Fibroblast of lung (primary cell): ENCODE results near the gene MAGEA9B. TPM values are rescaled to one million over a fixed set of nuclear protein-coding genes. Genes with fewer than 3 reads are reported as not detected.
"Not testable (repeated sequence)": the region's sequence is repeated elsewhere in the genome, so short reads cannot be mapped to it uniquely, and the experiment has no call there.

Experiments
- DNase-seq, 2 donors: peaks; one replicate each; pipeline versions ENCODE4 v3.0.0 to v3.0.0-alpha.2; 2010; ENCODE audit warnings: low read depth in 2 of 2
- H2AFZ ChIP-seq: 2 replicates; pipeline ENCODE4 v1.5.1; 2012; ENCODE audit warnings: low read length, control low read depth, inconsistent platforms
- H3K27ac ChIP-seq: 2 replicates; pipeline ENCODE4 v1.5.1; 2011; ENCODE audit warnings: low read length, control low read depth; ENCODE audit not compliant: insufficient read depth
- H3K27me3 ChIP-seq: 2 replicates; pipeline ENCODE4 v1.5.1; 2011; ENCODE audit warnings: mild to moderate bottlenecking, low read length; ENCODE audit not compliant: control insufficient read depth, insufficient read depth
- H3K36me3 ChIP-seq: 2 replicates; pipeline ENCODE4 v1.5.1; 2011; ENCODE audit warnings: low read length; ENCODE audit not compliant: control insufficient read depth, insufficient read depth
- H3K4me1 ChIP-seq: 2 replicates; pipeline ENCODE4 v1.5.1; 2011; ENCODE audit warnings: low read length; ENCODE audit not compliant: control insufficient read depth, insufficient read depth; ENCODE audit errors: extremely low read depth
- H3K4me2 ChIP-seq: 2 replicates; pipeline ENCODE4 v1.5.1; 2011; ENCODE audit warnings: low read length, control low read depth; ENCODE audit not compliant: insufficient read depth; ENCODE audit errors: extremely low read depth
- H3K4me3 ChIP-seq, 4 experiments: fragments of 200-600 bp in 1 of 4; sonication (generic) in 1 of 4; replicated peaks in 1 of 4; 2 replicates each; pipeline ENCODE4 v1.5.1; 2011 to 2016; ENCODE audit warnings: low read length in 4 of 4, low read depth in 3 of 4, mild to moderate bottlenecking in 3 of 4, control low read depth in 2 of 4, inconsistent platforms in 1 of 4, mixed read lengths in 1 of 4; ENCODE audit not compliant: insufficient read depth in 1 of 4; ENCODE audit errors: control extremely low read depth in 1 of 4
- H3K79me2 ChIP-seq: 2 replicates; pipeline ENCODE4 v1.5.1; 2012; ENCODE audit warnings: mild to moderate bottlenecking, low read length, inconsistent platforms; ENCODE audit not compliant: control insufficient read depth, insufficient read depth
- H3K9ac ChIP-seq: 2 replicates; pipeline ENCODE4 v1.5.1; 2011; ENCODE audit warnings: mild to moderate bottlenecking, low read length, control low read depth; ENCODE audit not compliant: insufficient read depth
- H3K9me3 ChIP-seq: 2 replicates; pipeline ENCODE4 v1.5.1; 2012; ENCODE audit warnings: low read depth, low read length; ENCODE audit not compliant: control insufficient read depth, insufficient read depth
- H4K20me1 ChIP-seq: 2 replicates; pipeline ENCODE4 v1.5.1; 2011; ENCODE audit warnings: low read length; ENCODE audit not compliant: control insufficient read depth, insufficient read depth; ENCODE audit errors: extremely low read depth
- EZH2 ChIP-seq: IDR thresholded peaks from 2 replicates; pipeline ENCODE4 v1.5.1; 2012; ENCODE audit warnings: low read length, control low read depth, mild to moderate bottlenecking; ENCODE audit errors: missing control alignments
- polyA plus RNA-seq, 2 donors: library from polyadenylated mRNA; depleted of rRNA in 1 of 2; stranded (reverse) in 1 of 2; unstranded in 1 of 2; fragments of >200 nt; gene quantifications; 2 replicates each; pipeline ENCODE4 v1.2.1, GENCODE V29; 2011 to 2012; ENCODE audit warnings: missing spikeins in 1 of 2
- total RNA-seq: library from RNA; depleted of rRNA; stranded (reverse); fragments of >200 nt; gene quantifications from 2 replicates; pipeline ENCODE4 v1.2.1, GENCODE V29; 2014
- TF ChIP-seq, protein P1 (sequence below), 2 donors: IDR thresholded peaks in 1 of 2; conservative IDR thresholded peaks in 1 of 2; 1 replicate in 1 of 2; 2 replicates in 1 of 2; pipeline ENCODE4 v1.5.1; 2011 to 2012; ENCODE audit warnings: low read length in 2 of 2, control low read depth in 1 of 2, inconsistent platforms in 1 of 2, low read depth in 1 of 2, mild to moderate bottlenecking in 1 of 2

MAGEA9B gene
- total and polyA plus RNA-seq, 2 donors (not counting 1 experiment from before 2014, with no cell fraction given) = not detected

GRCh38 chrX:149539283-149540130 is 47.8 kb downstream of the MAGEA9B start:
- no peak for TF ChIP-seq EZH2
- TF ChIP-seq, protein P1, sequence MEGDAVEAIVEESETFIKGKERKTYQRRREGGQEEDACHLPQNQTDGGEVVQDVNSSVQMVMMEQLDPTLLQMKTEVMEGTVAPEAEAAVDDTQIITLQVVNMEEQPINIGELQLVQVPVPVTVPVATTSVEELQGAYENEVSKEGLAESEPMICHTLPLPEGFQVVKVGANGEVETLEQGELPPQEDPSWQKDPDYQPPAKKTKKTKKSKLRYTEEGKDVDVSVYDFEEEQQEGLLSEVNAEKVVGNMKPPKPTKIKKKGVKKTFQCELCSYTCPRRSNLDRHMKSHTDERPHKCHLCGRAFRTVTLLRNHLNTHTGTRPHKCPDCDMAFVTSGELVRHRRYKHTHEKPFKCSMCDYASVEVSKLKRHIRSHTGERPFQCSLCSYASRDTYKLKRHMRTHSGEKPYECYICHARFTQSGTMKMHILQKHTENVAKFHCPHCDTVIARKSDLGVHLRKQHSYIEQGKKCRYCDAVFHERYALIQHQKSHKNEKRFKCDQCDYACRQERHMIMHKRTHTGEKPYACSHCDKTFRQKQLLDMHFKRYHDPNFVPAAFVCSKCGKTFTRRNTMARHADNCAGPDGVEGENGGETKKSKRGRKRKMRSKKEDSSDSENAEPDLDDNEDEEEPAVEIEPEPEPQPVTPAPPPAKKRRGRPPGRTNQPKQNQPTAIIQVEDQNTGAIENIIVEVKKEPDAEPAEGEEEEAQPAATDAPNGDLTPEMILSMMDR (conservative IDR thresholded peaks at IDR 0.05 in 1 of 2, IDR thresholded peaks at IDR 0.05 in 1 of 2; ENCODE audit: low read depth in 1 of 2, low read length in 2 of 2) = no peak
- Histone ChIP-seq H2AFZ (no peak overlapping the region), H3K27me3 (no peaks in the 10 kb centered on the region), H4K20me1 (no peaks in the 10 kb centered on the region), H3K9me3 (no peaks in the 10 kb centered on the region), H3K79me2 (peaks cover 4% of the 10 kb centered on the region), H3K27ac (peak overlapping the region; percentile 50), H3K36me3 (no peaks in the 10 kb centered on the region), H3K9ac (peak overlapping the region; percentile 23), H3K4me3 (peak overlapping the region; percentile 39 to 59 (median 44)), H3K4me2 (peak overlapping the region; percentile 51), H3K4me1 (no peaks in the 10 kb centered on the region)
- DNase-seq = peak; percentile 92 to 93

- not testable (repeated sequence) for H3K4me3 ChIP-seq, H3K27me3 ChIP-seq, H3K79me2 ChIP-seq, DNase-seq, H4K20me1 ChIP-seq, H3K4me2 ChIP-seq, H3K4me1 ChIP-seq, H2AFZ ChIP-seq, H3K9ac ChIP-seq, H3K27ac ChIP-seq, H3K36me3 ChIP-seq, H3K9me3 ChIP-seq
These were observed 49.8 kb downstream of the MAGEA9B start for GRCh38 chrX:149537474-149537873.

- H3K79me2 ChIP-seq, H3K4me3 ChIP-seq, H3K9ac ChIP-seq, H3K4me2 ChIP-seq, DNase-seq, H3K36me3 ChIP-seq, H3K9me3 ChIP-seq, H3K27ac ChIP-seq, H3K27me3 ChIP-seq, H3K4me1 ChIP-seq, H4K20me1 ChIP-seq, H2AFZ ChIP-seq: not testable (repeated sequence)
These were observed 52.2 kb downstream of the MAGEA9B start for GRCh38 chrX:149534926-149535602.

DNA sequence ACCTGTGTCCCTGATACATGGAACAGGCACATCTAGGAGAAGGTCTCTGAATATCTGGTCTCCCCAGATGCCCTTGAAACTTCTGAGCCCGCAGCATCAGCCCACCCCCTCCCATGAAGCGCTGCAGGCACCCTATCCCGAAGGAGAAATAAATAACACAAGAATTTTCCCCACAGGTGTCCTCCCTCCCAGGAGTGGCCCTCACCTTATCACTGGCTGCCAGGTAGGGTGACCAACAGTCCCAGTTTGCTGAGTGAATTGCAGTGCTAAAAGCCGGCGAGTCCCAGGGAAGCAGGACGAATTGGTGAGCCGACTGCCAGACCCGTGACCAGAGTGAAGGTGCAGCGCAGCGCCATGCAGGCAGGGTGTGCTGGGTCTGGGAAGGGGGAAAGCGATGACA is 53.3 kb downstream of the MAGEA9B start:
- H3K9me3 ChIP-seq, H4K20me1 ChIP-seq, H3K79me2 ChIP-seq, H3K4me3 ChIP-seq, H3K9ac ChIP-seq, H3K4me2 ChIP-seq, H3K27me3 ChIP-seq, H3K27ac ChIP-seq, H3K4me1 ChIP-seq, H3K36me3 ChIP-seq, DNase-seq, H2AFZ ChIP-seq: not testable (repeated sequence)

- not testable (repeated sequence) for H3K27ac ChIP-seq, H3K9ac ChIP-seq, H3K4me2 ChIP-seq, H3K4me3 ChIP-seq, H2AFZ ChIP-seq, H4K20me1 ChIP-seq, H3K4me1 ChIP-seq, DNase-seq, H3K79me2 ChIP-seq, H3K36me3 ChIP-seq, H3K27me3 ChIP-seq, H3K9me3 ChIP-seq
These were observed 54.4 kb downstream of the MAGEA9B start for GRCh38 chrX:149532868-149533267.
